Fibroblast of lung (primary cell): Measurements from ENCODE around the gene TAF11L13. TPM values are rescaled to one million over a fixed set of nuclear protein-coding genes. Genes with fewer than 3 reads are reported as not detected.

Source experiments
- DNase-seq, 2 donors: peaks; one replicate each; pipeline versions ENCODE4 v3.0.0 to v3.0.0-alpha.2; 2010; ENCODE audit warnings: low read depth in 2 of 2
- H2AFZ ChIP-seq: 2 replicates; pipeline ENCODE4 v1.5.1; 2012; ENCODE audit warnings: low read length, control low read depth, inconsistent platforms
- H3K27ac ChIP-seq: 2 replicates; pipeline ENCODE4 v1.5.1; 2011; ENCODE audit warnings: low read length, control low read depth; ENCODE audit not compliant: insufficient read depth
- H3K27me3 ChIP-seq: 2 replicates; pipeline ENCODE4 v1.5.1; 2011; ENCODE audit warnings: mild to moderate bottlenecking, low read length; ENCODE audit not compliant: control insufficient read depth, insufficient read depth
- H3K36me3 ChIP-seq: 2 replicates; pipeline ENCODE4 v1.5.1; 2011; ENCODE audit warnings: low read length; ENCODE audit not compliant: control insufficient read depth, insufficient read depth
- H3K4me1 ChIP-seq: 2 replicates; pipeline ENCODE4 v1.5.1; 2011; ENCODE audit warnings: low read length; ENCODE audit not compliant: control insufficient read depth, insufficient read depth; ENCODE audit errors: extremely low read depth
- H3K4me2 ChIP-seq: 2 replicates; pipeline ENCODE4 v1.5.1; 2011; ENCODE audit warnings: low read length, control low read depth; ENCODE audit not compliant: insufficient read depth; ENCODE audit errors: extremely low read depth
- H3K4me3 ChIP-seq, 4 experiments: fragments of 200-600 bp in 1 of 4; sonication (generic) in 1 of 4; replicated peaks in 1 of 4; 2 replicates each; pipeline ENCODE4 v1.5.1; 2011 to 2016; ENCODE audit warnings: low read length in 4 of 4, low read depth in 3 of 4, mild to moderate bottlenecking in 3 of 4, control low read depth in 2 of 4, inconsistent platforms in 1 of 4, mixed read lengths in 1 of 4; ENCODE audit not compliant: insufficient read depth in 1 of 4; ENCODE audit errors: control extremely low read depth in 1 of 4
- H3K79me2 ChIP-seq: 2 replicates; pipeline ENCODE4 v1.5.1; 2012; ENCODE audit warnings: mild to moderate bottlenecking, low read length, inconsistent platforms; ENCODE audit not compliant: control insufficient read depth, insufficient read depth
- H3K9ac ChIP-seq: 2 replicates; pipeline ENCODE4 v1.5.1; 2011; ENCODE audit warnings: mild to moderate bottlenecking, low read length, control low read depth; ENCODE audit not compliant: insufficient read depth
- H3K9me3 ChIP-seq: 2 replicates; pipeline ENCODE4 v1.5.1; 2012; ENCODE audit warnings: low read depth, low read length; ENCODE audit not compliant: control insufficient read depth, insufficient read depth
- H4K20me1 ChIP-seq: 2 replicates; pipeline ENCODE4 v1.5.1; 2011; ENCODE audit warnings: low read length; ENCODE audit not compliant: control insufficient read depth, insufficient read depth; ENCODE audit errors: extremely low read depth
- EZH2 ChIP-seq: IDR thresholded peaks from 2 replicates; pipeline ENCODE4 v1.5.1; 2012; ENCODE audit warnings: low read length, control low read depth, mild to moderate bottlenecking; ENCODE audit errors: missing control alignments
- polyA plus RNA-seq, 2 donors: library from polyadenylated mRNA; depleted of rRNA in 1 of 2; stranded (reverse) in 1 of 2; unstranded in 1 of 2; fragments of >200 nt; gene quantifications; 2 replicates each; pipeline ENCODE4 v1.2.1, GENCODE V29; 2011 to 2012; ENCODE audit warnings: missing spikeins in 1 of 2
- total RNA-seq: library from RNA; depleted of rRNA; stranded (reverse); fragments of >200 nt; gene quantifications from 2 replicates; pipeline ENCODE4 v1.2.1, GENCODE V29; 2014
- TF ChIP-seq, protein P1 (sequence below), 2 donors: IDR thresholded peaks in 1 of 2; conservative IDR thresholded peaks in 1 of 2; 1 replicate in 1 of 2; 2 replicates in 1 of 2; pipeline ENCODE4 v1.5.1; 2011 to 2012; ENCODE audit warnings: low read length in 2 of 2, control low read depth in 1 of 2, inconsistent platforms in 1 of 2, low read depth in 1 of 2, mild to moderate bottlenecking in 1 of 2

TAF11L13 gene
- total and polyA plus RNA-seq, 2 donors (not counting 1 experiment from before 2014, with no cell fraction given): not detected

GRCh38 chr5:17663182-17663581 lies 31.3 kb downstream of the TAF11L13 start:
- no peak overlapping the region for H3K9ac ChIP-seq
- no peaks in the 10 kb centered on the region for H3K27me3 ChIP-seq
- no peak overlapping the region for H3K4me3 ChIP-seq
- H3K4me1 ChIP-seq: no peaks in the 10 kb centered on the region
- no peak for DNase-seq
- H3K9me3 ChIP-seq: no peaks in the 10 kb centered on the region
- no peaks in the 10 kb centered on the region for H4K20me1 ChIP-seq
- no peaks in the 10 kb centered on the region for H3K36me3 ChIP-seq
- H3K27ac ChIP-seq: no peak overlapping the region
- TF ChIP-seq, protein P1, sequence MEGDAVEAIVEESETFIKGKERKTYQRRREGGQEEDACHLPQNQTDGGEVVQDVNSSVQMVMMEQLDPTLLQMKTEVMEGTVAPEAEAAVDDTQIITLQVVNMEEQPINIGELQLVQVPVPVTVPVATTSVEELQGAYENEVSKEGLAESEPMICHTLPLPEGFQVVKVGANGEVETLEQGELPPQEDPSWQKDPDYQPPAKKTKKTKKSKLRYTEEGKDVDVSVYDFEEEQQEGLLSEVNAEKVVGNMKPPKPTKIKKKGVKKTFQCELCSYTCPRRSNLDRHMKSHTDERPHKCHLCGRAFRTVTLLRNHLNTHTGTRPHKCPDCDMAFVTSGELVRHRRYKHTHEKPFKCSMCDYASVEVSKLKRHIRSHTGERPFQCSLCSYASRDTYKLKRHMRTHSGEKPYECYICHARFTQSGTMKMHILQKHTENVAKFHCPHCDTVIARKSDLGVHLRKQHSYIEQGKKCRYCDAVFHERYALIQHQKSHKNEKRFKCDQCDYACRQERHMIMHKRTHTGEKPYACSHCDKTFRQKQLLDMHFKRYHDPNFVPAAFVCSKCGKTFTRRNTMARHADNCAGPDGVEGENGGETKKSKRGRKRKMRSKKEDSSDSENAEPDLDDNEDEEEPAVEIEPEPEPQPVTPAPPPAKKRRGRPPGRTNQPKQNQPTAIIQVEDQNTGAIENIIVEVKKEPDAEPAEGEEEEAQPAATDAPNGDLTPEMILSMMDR (conservative IDR thresholded peaks at IDR 0.05 in 1 of 2, IDR thresholded peaks at IDR 0.05 in 1 of 2; ENCODE audit: low read depth in 1 of 2, low read length in 2 of 2): no peak
- no peak for TF ChIP-seq EZH2
- no peak overlapping the region for H3K4me2 ChIP-seq
- no peaks in the 10 kb centered on the region for H3K79me2 ChIP-seq
- no peak overlapping the region for H2AFZ ChIP-seq

DNA sequence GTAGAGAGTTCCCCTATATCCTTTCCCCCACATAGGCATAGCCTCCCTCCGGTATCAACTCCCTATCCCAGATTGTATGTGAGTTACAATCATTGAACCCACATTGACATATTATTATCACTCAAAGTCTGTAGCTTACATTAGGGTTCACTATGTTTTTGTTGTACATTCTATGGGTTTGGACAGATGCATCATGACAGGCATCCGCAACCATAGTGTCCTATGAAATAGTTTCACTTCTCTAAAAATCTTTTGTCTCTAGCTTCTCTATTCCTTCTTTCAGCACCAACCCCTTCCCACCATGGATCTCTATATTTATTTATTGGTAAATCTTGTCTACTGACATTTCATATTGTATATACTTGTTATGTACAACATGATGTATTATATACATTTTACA lies 33.9 kb downstream of the TAF11L13 start:
- Histone ChIP-seq H3K4me3 (no peak overlapping the region), H3K4me1 (no peaks in the 10 kb centered on the region), H4K20me1 (no peaks in the 10 kb centered on the region), H3K9ac (no peak overlapping the region), H3K27me3 (no peaks in the 10 kb centered on the region), H3K36me3 (no peaks in the 10 kb centered on the region), H3K4me2 (no peak overlapping the region), H3K27ac (no peak overlapping the region), H3K9me3 (no peaks in the 10 kb centered on the region), H2AFZ (no peak overlapping the region), H3K79me2 (no peaks in the 10 kb centered on the region)
- DNase-seq: no peak
- TF ChIP-seq EZH2: no peak
- TF ChIP-seq, protein P1 (conservative IDR thresholded peaks at IDR 0.05 in 1 of 2, IDR thresholded peaks at IDR 0.05 in 1 of 2; ENCODE audit: low read depth in 1 of 2, low read length in 2 of 2): no peak

DNA sequence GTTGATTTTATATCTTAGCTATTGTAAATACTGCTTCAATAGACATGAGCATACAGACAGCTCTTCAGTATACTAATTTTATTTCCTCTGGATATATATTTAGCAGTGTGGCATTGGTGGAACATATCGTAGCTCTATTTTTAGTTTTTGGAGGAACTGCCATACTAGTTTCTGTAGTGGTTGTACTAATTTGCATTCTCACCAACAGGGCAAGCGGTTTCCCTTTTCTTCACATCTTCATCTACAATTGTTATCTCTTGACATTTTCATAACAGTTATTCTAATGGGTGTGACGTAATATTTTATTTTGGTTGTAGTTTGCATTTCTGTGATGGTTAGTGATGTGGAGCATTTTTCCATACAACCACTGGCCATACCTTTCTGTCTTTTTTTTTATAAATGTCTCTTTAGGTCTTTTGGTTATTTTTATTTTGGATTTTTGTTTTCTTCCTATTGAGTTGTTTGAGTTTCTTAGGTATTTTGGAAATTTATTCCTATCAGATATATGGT lies 34.9 kb downstream of the TAF11L13 start:
- no peak for TF ChIP-seq EZH2
- TF ChIP-seq, protein P1 (conservative IDR thresholded peaks at IDR 0.05 in 1 of 2, IDR thresholded peaks at IDR 0.05 in 1 of 2; ENCODE audit: low read depth in 1 of 2, low read length in 2 of 2): no peak
- no peaks in the 10 kb centered on the region for H3K79me2 ChIP-seq
- H4K20me1 ChIP-seq: no peaks in the 10 kb centered on the region
- no peaks in the 10 kb centered on the region for H3K36me3 ChIP-seq
- no peak overlapping the region for H3K4me3 ChIP-seq
- no peak overlapping the region for H2AFZ ChIP-seq
- no peak for DNase-seq
- H3K27me3 ChIP-seq: no peaks in the 10 kb centered on the region
- no peaks in the 10 kb centered on the region for H3K4me1 ChIP-seq
- H3K9ac ChIP-seq: no peak overlapping the region
- no peak overlapping the region for H3K4me2 ChIP-seq
- H3K9me3 ChIP-seq: no peaks in the 10 kb centered on the region
- no peak overlapping the region for H3K27ac ChIP-seq
